ENCODE measurements around the gene RBM47.

DNA sequence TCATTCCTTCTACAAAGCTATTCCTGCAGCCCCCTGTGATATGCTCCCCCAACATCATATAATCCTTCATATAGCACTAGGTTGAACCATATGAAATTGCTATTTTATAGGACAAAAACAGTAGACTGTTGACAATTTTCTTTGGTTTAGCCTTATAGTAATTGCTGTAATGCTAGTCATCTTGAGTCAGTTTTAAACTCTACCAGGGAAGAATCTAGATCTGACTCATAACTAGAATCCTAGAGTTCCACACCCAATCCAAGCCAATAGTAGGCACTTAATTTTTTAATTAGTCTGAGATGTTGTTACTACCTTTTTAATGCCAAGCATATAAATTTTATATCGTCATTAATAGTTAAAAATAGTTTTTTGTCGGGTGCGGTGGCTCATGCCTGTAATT, 157.7 kb downstream of the RBM47 start:
- TF ChIP-seq, protein P1, sequence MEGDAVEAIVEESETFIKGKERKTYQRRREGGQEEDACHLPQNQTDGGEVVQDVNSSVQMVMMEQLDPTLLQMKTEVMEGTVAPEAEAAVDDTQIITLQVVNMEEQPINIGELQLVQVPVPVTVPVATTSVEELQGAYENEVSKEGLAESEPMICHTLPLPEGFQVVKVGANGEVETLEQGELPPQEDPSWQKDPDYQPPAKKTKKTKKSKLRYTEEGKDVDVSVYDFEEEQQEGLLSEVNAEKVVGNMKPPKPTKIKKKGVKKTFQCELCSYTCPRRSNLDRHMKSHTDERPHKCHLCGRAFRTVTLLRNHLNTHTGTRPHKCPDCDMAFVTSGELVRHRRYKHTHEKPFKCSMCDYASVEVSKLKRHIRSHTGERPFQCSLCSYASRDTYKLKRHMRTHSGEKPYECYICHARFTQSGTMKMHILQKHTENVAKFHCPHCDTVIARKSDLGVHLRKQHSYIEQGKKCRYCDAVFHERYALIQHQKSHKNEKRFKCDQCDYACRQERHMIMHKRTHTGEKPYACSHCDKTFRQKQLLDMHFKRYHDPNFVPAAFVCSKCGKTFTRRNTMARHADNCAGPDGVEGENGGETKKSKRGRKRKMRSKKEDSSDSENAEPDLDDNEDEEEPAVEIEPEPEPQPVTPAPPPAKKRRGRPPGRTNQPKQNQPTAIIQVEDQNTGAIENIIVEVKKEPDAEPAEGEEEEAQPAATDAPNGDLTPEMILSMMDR (IDR thresholded peaks at IDR 0.05; ENCODE audit: poor library complexity, severe bottlenecking) = no peak
- TF ChIP-seq EP300 (conservative IDR thresholded peaks at IDR 0.05; ENCODE audit: poor library complexity, severe bottlenecking) = no peak
- no peak for TF ChIP-seq EZH2 (IDR thresholded peaks at IDR 0.05; ENCODE audit: borderline replicate concordance, insufficient read depth, low read length, poor library complexity, severe bottlenecking)
- no peak for TF ChIP-seq POLR2AphosphoS5 (IDR thresholded peaks at IDR 0.05)
- no peak for TF ChIP-seq MXI1 (conservative IDR thresholded peaks at IDR 0.05; ENCODE audit: poor library complexity, severe bottlenecking)
- TF ChIP-seq TAF1 (IDR thresholded peaks at IDR 0.05; ENCODE audit: low read depth) = no peak

All from neural cell (in vitro differentiated cells).